Suprapubic skin (tissue), 4 donors: ENCODE measurements around the gene IL1RAPL2. TPM values are rescaled to one million over a fixed set of nuclear protein-coding genes. Genes with fewer than 3 reads are reported as not detected.

ENCODE experiments used
- DNase-seq, 2 donors: peaks; one replicate each; pipeline ENCODE4 v3.0.0-alpha.2; 2019; ENCODE audit warnings: low spot score in 2 of 2
- H3K27ac ChIP-seq: fragments of 200-600 bp; sonication (generic); one replicate; pipeline ENCODE4 v1.5.1; 2019
- H3K27me3 ChIP-seq: fragments of 200-600 bp; sonication (generic); one replicate; pipeline ENCODE4 v1.5.1; 2019
- H3K36me3 ChIP-seq: fragments of 200-600 bp; sonication (generic); one replicate; pipeline ENCODE4 v1.5.1; 2019
- H3K4me1 ChIP-seq: fragments of 200-600 bp; sonication (generic); one replicate; pipeline ENCODE4 v1.5.1; 2019
- H3K4me3 ChIP-seq: fragments of 200-600 bp; sonication (generic); one replicate; pipeline ENCODE4 v1.5.1; 2019; ENCODE audit warnings: mild to moderate bottlenecking
- H3K9me3 ChIP-seq: fragments of 200-600 bp; sonication (generic); one replicate; pipeline ENCODE4 v1.5.1; 2019
- EP300 ChIP-seq: sonication (generic); formaldehyde crosslinking; IDR thresholded peaks from one replicate; pipeline ENCODE4 v1.6.1; 2017; ENCODE audit warnings: antibody characterized with exemption
- POLR2A ChIP-seq, 2 donors: fragments of 450-650 bp; IDR thresholded peaks; one replicate each; pipeline ENCODE4 v1.6.1; 2017; ENCODE audit warnings: antibody characterized with exemption in 2 of 2, mild to moderate bottlenecking in 2 of 2, moderate library complexity in 2 of 2
- POLR2AphosphoS5 ChIP-seq, 3 donors: sonication (generic); formaldehyde crosslinking; IDR thresholded peaks; one replicate each; pipeline ENCODE4 v1.6.1; 2017; ENCODE audit warnings: antibody characterized with exemption in 3 of 3
- WGBS: methylation state at CpG from one replicate; pipeline ENCODE4 v1.1.5; 2018; 5-methylcytosine and 5-hydroxymethylcytosine counted together
- total RNA-seq, 4 donors: library from RNA; depleted of rRNA; stranded (reverse); fragments of >200 nt; gene quantifications; one replicate each; pipeline ENCODE4 v1.1.0, GENCODE V29; 2016
- TF ChIP-seq, protein P1 (sequence below), 2 donors: fragments of 200-600 bp in 1 of 2; fragments of 450-650 bp in 1 of 2; sonication (generic) in 1 of 2; IDR thresholded peaks; one replicate each; pipeline ENCODE4 v1.5.1; 2016 to 2019; ENCODE audit warnings: antibody characterized with exemption in 2 of 2, mild to moderate bottlenecking in 1 of 2, moderate library complexity in 1 of 2

Gene IL1RAPL2
- total RNA-seq, 4 donors from 2014 or later: 0.21 to 0.42 (median 0.25) TPM; not detected in 1

DNA sequence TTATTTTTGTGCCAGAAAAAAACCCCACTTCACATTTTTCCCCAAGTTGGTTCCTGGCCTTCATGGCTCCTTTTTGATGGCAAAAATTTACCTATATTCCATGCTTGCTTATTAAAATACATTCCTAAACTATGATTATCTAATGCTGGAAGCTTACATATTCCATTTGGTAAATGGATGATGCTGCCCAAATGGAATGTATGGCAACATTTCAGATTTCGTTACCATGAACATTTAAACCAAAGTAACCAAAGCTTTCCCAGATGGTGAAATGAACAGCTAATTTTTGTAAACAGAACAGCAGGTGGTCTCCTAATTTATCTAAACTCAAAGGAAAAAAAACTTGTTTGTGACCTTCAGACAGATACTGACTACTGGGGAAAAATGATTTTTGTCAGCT lies 765.2 kb downstream of the IL1RAPL2 start:
- H3K27ac ChIP-seq: no peak overlapping the region
- no peak for TF ChIP-seq EP300
- TF ChIP-seq POLR2AphosphoS5 (IDR thresholded peaks at IDR 0.05): no peak
- no peak for TF ChIP-seq POLR2A (IDR thresholded peaks at IDR 0.05)
- TF ChIP-seq, protein P1, sequence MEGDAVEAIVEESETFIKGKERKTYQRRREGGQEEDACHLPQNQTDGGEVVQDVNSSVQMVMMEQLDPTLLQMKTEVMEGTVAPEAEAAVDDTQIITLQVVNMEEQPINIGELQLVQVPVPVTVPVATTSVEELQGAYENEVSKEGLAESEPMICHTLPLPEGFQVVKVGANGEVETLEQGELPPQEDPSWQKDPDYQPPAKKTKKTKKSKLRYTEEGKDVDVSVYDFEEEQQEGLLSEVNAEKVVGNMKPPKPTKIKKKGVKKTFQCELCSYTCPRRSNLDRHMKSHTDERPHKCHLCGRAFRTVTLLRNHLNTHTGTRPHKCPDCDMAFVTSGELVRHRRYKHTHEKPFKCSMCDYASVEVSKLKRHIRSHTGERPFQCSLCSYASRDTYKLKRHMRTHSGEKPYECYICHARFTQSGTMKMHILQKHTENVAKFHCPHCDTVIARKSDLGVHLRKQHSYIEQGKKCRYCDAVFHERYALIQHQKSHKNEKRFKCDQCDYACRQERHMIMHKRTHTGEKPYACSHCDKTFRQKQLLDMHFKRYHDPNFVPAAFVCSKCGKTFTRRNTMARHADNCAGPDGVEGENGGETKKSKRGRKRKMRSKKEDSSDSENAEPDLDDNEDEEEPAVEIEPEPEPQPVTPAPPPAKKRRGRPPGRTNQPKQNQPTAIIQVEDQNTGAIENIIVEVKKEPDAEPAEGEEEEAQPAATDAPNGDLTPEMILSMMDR (IDR thresholded peaks at IDR 0.05): no peak
- no peaks in the 10 kb centered on the region for H3K27me3 ChIP-seq
- no peaks in the 10 kb centered on the region for H3K4me1 ChIP-seq
- H3K36me3 ChIP-seq: no peaks in the 10 kb centered on the region
- DNase-seq: no peak
- H3K4me3 ChIP-seq: no peak overlapping the region
- 56% methylated on average over 1 of the region's 1 CpG for WGBS
- H3K9me3 ChIP-seq: no peaks in the 10 kb centered on the region

DNA sequence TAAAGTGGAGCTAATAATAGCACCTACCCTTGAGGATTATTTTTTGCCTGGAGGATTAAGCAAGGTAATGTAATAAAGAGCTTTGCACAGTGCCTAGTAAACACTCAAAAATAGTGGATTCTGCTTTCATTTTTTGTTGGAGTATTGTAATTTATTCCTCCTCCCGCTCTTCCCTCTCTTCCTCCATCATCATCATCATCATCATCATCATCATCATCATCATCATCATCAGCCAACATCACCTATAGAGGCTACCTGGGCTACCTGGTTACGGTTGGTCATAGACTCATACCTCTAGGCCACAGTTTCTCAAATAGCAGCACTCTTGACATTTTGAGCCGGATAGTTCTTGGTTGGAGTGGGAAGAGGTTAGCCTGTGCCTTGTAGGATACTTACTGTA lies 781.4 kb downstream of the IL1RAPL2 start:
- DNase-seq: no peak
- Histone ChIP-seq H3K36me3 (no peaks in the 10 kb centered on the region), H3K4me1 (no peaks in the 10 kb centered on the region), H3K9me3 (no peaks in the 10 kb centered on the region), H3K4me3 (no peak overlapping the region), H3K27ac (no peak overlapping the region), H3K27me3 (no peaks in the 10 kb centered on the region)
- TF ChIP-seq, protein P1 (IDR thresholded peaks at IDR 0.05): no peak
- no peak for TF ChIP-seq EP300
- 89% methylated on average over 3 of the region's 3 CpGs for WGBS

DNA sequence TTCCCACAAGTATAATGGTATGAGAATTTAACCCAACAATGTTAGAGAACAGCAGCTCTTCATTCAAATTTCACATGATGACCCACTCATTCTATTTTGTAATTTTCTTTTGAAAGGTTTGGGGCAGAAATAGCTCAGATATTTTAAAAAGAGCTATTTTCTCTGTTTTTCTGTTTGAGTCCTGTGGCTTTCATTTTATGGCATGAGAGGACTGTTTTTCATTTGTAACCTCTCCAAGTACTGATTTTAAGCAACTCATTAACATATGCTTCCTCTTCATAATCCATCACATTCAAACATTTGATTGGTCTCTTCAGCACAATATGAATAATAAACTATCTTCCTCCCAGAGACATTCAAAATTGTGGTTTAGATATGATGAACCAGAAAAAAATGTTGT lies 783.5 kb downstream of the IL1RAPL2 start:
- Histone ChIP-seq H3K27ac (no peak overlapping the region), H3K27me3 (no peaks in the 10 kb centered on the region), H3K36me3 (no peaks in the 10 kb centered on the region), H3K4me3 (no peak overlapping the region), H3K9me3 (no peaks in the 10 kb centered on the region), H3K4me1 (no peaks in the 10 kb centered on the region)
- DNase-seq: no peak
- TF ChIP-seq EP300: no peak

DNA sequence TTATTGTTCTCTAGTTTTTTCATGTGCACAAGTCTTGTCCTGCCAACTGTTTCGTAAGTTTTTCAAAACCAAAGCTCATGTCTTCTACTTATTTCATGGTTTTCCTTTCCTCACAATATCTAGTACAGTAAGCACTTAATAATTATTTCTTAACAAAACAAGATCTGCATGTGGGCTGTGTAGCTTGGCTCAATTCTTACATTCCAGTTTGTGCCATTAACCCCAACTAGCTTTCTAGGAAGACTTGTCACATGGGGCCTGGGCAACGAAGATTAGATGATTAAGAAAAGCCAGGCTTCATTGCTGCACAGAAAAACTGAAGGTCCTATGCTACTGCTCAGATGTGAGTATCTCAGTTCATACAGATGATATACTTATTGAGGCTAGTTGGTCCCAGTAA lies 809.8 kb downstream of the IL1RAPL2 start:
- Histone ChIP-seq H3K27ac (no peak overlapping the region), H3K4me3 (no peak overlapping the region), H3K9me3 (no peaks in the 10 kb centered on the region), H3K36me3 (no peaks in the 10 kb centered on the region), H3K27me3 (no peaks in the 10 kb centered on the region), H3K4me1 (no peaks in the 10 kb centered on the region)
- 23% methylated on average over 2 of the region's 2 CpGs for WGBS
- TF ChIP-seq, protein P1 (IDR thresholded peaks at IDR 0.05): no peak
- TF ChIP-seq POLR2AphosphoS5 (IDR thresholded peaks at IDR 0.05): no peak
- no peak for TF ChIP-seq EP300
- no peak for TF ChIP-seq POLR2A (IDR thresholded peaks at IDR 0.05)
- DNase-seq: no peak

DNA sequence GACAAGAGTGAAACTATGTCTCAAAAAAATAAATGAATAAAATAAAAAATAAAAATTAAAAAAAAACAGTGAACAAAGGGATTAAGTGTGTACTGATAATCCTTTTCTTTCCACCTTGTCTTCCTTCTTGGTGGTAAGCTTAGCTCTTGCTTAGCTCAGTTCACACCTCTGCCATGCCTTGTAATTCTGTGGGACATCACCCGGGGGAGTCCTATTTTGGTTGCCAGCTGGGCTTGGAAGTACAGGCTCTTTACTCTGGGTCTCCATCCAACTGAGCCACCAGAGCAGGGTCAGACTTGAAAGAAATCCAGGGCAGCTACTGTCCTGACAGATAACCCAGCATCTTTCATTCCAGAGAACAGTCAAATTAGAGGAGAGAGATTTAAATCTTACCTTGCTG lies 858.7 kb downstream of the IL1RAPL2 start:
- no peak overlapping the region for H3K4me3 ChIP-seq
- H3K4me1 ChIP-seq: no peaks in the 10 kb centered on the region
- H3K9me3 ChIP-seq: no peaks in the 10 kb centered on the region
- no peak overlapping the region for H3K27ac ChIP-seq
- no peak for DNase-seq
- TF ChIP-seq POLR2A (IDR thresholded peaks at IDR 0.05): no peak
- WGBS: 76% methylated on average over 1 of the region's 1 CpG
- H3K27me3 ChIP-seq: no peaks in the 10 kb centered on the region
- H3K36me3 ChIP-seq: no peaks in the 10 kb centered on the region

DNA sequence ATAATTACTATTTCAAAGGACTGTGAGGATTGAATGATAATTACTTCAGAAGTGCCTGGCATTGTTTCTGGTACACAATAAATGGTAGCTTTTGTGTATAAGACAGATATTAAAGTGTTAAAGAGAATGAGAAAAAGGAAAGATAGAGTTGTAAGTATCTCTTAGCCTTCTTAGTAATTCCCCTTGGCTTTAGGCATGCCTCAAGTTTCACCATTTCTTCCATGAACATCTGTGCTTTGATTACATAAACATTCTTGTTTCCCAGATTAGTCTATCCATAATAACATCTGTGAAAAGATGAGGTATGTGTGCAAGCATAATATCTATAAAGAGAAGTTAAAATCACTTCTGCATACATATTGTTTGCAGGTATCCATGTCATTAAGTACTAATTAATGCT lies 885.4 kb downstream of the IL1RAPL2 start:
- Histone ChIP-seq H3K27ac (no peak overlapping the region), H3K36me3 (no peaks in the 10 kb centered on the region), H3K4me3 (no peak overlapping the region), H3K9me3 (no peaks in the 10 kb centered on the region), H3K27me3 (no peaks in the 10 kb centered on the region), H3K4me1 (no peaks in the 10 kb centered on the region)
- no peak for DNase-seq
- TF ChIP-seq EP300: no peak
- TF ChIP-seq, protein P1 (IDR thresholded peaks at IDR 0.05): no peak
- no peak for TF ChIP-seq POLR2A (IDR thresholded peaks at IDR 0.05)
- no peak for TF ChIP-seq POLR2AphosphoS5 (IDR thresholded peaks at IDR 0.05)
